Measurements from ENCODE around the gene PTPRS.
"Not testable (repeated sequence)": the region's sequence is repeated elsewhere in the genome, so short reads cannot be mapped to it uniquely, and the experiment has no call there.

The PTPRS gene

DNA sequence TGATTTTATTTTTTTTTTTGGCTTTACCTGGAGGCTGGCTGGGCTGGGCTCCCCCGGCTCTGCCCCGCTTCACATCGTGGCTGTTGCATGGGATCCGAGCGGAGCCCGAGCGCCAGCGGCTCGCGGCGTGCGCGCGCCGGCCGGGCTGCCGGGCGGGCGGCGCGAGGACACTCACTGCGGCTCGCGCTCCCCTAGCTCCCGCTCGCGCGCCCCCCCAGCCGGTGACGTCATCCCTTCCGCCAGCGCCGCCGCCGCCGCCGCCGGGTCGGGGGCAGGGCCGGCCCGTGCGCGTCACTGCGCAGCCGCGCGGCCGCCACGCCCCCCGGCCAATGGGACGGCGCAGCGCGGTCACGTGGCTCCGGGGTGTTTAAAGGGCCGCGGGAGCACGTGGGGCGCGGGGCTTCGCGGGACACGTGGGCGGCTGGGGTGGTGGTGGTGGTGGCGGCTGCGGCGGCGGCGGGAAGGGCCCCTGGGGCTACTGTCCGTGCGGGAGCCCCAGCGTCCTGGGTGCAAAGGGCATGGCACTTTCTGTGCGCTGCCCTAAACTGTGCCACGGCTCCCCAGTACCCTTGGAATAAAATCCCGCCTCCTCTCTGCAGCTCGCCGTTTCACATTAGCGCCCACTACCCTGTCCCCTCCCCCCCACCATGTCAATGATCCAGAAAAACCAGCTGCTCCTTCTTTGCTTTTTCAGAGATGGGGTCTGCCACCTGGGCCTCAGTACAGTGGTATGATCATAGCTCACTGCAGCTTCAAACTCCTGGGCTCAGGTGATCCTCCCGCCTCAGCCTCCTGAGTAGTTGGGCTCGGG, at the start of gene PTPRS:
PTPRS (minus strand) TSS at position 176 of the 811 bp plus-strand sequence. CDS start 54,672 bp downstream, outside the sequence.
- peak; percentile 67 for DNase-seq

DNA sequence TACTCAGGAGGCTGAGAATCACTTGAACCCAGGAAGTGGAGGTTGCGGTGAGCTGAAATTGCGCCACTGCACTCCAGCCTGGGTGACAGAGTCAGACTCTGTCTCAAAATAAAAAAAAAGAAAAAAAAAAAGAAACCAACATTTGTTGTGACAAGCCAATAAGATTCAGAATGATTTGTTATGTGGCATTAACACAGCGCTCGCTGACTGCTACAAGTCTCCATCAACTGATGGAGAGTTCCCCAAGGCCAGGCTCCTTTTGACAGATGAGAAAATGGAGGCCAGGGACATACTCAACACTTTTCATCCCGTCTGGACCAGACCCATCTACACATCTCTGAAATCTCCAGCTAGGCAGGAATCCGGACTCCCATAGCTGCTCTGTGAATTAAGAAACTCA, 48.7 kb upstream of the PTPRS start:
- DNase-seq, result no peak

DNA sequence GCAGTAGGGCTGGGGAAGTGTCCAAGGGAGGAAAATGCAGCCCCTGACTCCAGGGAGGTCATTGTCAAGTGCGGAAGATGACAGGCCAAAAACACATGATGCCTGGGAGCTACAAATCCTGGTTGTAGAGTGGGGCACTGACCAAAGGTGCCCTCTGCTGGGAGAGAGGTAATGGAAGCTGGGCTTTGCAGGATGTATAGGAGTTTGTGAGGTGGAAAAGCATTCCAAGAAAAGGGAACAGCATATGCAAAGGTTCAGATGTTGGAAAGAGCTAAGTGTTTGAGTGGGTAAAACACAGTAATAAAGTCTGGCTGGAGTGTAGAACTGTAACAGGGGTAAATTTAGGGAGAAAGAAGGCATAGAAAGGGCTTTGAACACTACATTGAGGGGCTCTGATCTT, 46.9 kb upstream of the PTPRS start:
- no peak for DNase-seq

DNA sequence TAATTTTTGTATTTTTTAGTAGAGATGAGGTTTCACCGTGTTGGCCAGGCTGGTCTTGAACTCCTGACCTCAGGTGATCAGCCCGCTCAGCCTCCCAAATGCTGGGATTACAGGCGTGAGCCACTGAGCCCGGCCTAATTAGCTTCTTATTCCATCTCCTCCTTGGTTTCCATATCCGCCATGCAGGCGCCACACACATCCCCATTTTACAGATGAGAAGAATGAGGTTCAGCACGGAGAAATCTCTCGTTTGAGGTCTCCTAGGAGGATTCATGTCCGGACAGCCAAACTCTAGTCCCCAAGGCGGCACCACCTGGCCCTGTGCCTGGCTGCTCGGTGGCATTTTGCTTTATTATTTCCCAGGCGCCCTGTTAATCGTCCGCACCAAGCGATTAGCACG, 46.2 kb upstream of the PTPRS start:
- no peak for DNase-seq

DNA sequence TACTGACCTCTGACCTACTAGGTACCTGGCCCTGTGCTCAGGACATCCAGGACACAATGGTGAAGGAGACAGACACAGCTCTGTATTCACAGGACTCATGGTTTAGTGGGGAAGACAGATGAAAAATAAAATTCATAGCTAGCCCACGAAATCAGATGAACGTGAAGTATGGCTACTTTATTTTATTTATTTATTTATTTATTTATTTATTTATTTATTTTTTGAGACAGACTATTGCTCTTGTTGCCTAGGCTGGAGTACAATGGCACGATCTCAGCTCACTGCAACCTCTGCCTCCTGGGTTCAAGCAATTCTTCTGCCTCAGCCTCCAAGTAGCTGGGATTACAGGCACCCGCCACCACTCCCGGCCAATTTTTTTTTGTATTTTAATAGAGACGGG, 40.6 kb upstream of the PTPRS start:
- not testable (repeated sequence) for DNase-seq

DNA sequence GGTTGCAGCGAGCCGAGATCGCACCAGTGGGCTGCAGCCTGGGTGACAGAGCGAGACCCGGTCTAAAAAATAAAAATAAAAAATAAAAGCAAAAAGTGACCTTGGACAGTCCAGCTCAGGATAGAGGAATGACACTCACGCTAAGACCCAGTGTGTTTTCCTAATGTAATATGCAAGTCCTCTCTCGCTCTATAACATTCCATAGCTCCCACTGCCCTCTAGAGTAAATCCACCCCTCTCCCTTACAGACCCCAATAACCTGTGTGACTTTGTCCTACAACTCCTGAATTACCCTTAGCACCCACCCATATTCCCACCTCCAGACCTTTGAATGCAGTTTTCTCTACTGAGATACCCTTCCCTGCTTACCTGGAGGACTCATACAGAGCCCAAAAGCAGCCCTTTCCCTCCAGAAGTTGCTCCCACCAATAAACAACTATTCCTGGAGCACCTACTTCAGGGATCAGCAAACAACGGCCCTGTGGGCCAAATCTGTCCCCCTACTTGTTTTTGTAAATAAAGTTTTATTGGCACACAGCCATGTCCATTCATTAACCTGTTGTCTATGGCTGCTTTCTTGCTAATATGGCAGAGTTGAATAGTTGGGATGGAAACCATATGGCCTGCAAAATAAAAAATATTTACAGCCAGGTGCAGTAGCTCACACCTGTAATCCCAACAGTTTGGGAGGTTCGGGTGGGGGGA, 39.8 kb upstream of the PTPRS start:
- no peak for DNase-seq

DNA sequence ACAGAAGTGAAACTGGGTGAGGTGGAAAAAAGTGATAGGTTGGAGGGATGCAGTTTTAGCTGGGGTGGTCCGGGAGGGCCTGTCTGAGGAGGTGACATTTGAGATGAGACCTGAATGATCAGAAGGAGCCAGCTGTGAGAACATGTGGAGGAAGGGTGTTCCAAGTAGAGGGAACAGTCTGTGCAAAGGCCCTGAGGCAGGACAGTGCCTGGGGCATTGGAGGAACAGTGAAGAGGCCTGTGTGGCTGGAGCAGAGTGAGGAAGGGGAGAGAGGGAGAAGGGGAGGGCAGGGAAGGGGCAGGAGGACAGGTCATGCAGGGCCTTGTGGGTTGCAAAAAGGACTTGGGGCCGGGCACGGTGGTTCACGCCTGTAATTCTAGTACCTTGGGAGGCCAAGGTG, 36.3 kb upstream of the PTPRS start:
- DNase-seq, result no peak

DNA sequence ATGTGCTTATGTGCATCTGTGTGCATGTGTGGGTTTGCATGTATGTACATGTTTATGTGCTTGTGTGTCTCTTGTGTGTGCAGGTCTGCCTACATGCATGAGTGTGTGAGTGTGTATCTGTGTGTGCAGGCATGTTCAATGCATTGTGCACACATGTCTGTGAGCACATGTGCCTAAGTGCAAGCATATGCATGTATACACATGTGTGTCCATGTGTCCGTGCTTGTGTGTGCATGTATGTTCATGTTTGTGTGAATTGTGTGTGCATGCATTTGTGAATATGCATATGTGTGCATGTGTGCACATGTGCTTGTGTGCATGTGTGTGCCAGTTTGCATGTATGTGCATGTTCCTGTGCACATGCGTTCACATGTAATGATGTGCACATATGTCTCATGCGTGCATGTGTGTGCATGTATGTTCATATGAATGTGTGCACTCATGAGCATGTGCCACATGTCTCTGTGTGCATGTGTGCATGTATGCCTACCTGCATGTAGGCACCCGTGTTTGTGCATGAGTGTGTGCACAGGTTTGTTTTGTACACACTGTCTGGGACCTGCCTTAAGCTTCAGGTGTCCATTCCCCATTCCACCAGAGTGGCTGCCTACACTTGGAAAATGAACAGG, 32.1 kb upstream of the PTPRS start:
- DNase-seq, result no peak

DNA sequence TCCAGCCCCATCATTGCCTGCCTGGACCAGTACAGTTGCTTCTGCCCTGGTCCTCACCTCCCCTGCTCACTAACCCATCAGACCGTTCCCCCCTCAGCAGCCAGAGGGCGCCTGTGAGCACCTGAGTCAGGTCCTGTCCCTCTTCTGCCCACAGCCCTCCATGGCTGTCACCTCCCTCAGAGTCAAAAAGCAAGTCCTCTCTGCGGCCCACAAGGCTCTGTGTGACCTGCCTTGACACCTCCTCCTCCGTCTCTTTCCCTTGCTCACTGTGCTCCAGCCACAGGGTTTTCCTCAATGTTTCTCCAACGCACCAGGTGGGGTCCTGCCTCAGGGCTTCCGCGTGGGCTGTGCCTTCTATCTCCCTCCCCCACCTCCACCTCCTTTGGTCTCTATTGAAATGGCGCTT, 29.4 kb upstream of the PTPRS start:
- no peak for DNase-seq

DNA sequence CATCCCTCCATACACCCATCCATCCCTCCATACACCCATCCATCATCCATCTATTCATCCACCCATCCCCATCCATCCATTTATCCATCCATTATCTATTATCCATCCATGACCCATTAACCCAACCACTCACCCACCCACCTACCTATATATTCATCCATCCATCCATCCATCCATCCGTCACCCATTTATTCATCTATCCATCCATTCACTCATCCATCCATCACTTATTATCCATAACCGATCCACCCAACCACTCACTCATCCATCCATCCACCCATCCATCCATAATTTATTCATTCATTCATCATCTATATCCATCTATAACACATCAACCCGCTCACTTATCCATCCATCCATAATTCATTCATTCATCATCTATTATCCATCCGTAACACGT, 28.7 kb upstream of the PTPRS start:
- no peak for DNase-seq

DNA sequence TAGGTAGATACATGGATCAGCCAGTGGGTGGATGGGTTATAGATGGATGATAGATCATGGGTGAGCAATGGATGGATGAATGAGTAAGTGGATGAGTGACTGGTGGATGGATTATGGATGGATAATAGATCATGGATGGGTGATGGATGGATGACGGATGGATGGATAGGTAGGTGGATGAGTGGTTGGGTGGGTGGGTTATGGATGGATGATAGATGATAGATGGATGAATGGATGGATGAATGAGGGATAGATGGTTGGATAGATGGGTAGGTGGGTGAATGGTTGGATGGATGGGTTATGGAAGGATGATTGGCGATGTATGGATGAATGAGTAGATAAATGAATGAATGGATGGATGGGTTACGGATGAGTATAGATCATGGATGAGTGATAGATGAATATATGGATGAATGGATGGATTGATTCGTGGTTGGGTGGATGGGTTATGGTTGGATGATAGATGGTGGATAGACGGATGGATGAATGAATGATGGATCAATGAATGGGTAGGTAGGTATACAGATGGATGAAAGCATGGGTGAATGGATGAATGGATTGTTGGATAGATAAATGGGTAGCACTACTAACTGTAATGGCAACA, 27.0 kb upstream of the PTPRS start:
- DNase-seq, result no peak

DNA sequence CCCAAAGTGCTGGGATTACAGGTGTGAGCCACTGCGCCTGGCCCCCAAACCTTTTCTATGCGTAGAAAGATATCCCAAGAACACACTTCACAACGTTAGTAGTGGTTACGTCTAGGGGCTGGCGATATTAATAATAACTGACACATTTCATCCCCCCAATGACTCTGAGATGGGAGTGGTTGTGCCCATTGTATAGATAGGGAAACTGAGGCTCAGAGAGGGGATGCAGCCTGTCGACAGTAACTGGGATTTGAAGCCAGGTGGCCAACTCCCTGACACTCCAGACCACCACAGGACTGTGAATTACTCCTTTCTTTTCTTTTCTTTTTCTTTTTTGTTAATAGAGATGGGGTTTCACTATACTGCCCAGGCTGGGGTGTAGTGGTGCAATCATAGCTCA, 25.3 kb upstream of the PTPRS start:
- no peak for DNase-seq

DNA sequence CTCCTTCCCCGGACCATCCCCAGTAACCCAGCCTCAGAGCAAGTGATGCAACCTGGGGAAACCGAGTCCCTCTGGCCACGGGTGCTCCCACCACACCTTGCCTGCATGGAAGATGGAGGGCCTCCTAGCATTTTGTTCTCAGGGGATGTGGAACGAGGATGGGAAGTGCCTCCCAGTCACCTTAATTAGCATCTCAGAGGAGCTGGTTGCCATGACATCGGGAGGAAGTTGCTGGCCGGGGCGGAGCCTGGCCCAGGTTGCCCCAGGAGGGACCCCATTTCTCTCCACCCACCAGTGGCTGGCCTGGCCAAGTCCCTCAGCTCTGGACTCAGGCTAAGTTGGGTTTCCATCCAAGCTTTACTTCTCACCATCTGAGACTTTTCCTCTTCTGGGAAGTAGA, 24.1 kb upstream of the PTPRS start:
- DNase-seq, result no peak

DNA sequence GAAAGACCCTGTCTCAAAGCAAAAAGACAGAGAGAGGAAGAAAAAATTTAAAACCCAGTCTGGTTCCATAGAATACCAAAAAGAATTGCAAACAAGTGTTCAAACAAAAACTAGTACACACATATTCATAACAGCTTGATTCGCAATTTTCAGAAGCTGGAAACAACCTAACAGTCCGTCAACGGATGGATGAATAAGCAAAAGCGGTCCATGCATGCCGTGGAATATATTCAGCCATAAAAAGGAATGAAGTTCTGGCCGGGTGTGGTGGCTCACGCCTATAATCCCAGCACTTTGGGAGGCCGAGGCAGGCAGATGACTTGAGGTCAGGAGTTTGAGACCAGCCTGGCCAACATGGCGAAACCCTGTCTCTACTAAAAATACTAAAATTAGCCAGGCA, 21.2 kb upstream of the PTPRS start:
- DNase-seq, result not testable (repeated sequence)

DNA sequence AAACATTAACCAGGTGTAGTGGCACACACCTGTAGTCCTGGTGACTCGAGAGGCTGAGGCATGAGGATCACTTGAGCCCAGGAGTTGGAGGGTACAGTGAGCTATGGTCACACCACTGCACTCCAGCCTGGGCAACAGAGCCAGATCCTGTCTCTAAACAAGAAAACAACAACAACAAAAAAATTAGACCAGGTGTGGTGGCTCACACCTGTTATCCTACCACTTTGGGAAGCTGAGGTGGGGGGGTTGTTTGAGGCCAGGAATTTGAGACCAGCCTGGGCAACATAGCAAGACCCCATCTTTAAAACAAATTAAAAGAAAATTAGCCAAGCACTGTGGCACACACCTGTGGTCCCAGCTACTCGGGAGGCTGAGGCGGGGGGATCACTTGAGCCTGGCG, 20.8 kb upstream of the PTPRS start:
- no peak for DNase-seq

DNA sequence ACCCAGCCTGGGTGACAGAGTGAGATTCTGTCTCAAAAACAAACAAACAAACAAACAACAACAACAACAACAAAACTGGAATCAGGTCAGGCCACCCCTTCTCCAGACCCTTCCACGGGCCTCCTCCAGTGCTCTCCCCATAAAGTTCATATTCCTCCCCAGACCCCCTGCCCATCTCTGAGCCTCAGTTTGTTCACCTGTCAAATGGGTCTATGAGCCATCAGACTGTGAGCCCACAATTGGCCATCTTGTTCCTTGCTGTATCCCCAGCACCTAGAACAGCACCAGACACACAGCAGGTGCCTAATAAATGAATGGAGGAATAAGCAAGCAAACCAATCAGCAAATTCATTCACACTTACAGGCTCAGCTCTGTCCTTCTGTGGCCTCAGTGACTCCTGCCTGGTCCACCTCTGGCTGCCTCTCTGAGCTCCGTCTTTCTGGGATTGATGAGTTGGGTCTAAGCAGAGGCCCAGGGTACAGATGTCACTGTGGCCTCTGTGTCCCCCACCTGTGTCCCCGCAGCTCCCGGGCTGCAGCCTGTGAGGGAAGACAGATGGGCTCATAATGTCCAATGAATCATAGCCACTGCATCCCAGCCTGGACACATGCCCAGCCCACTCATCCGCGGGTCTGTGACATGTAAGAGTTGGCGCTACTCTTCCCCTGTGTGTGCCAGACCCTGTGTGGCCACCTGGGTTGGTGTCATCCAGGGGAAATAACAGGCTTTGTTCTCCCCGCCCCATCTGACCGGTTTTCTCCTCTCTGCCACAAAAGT, 19.6 kb upstream of the PTPRS start:
- DNase-seq, result no peak

DNA sequence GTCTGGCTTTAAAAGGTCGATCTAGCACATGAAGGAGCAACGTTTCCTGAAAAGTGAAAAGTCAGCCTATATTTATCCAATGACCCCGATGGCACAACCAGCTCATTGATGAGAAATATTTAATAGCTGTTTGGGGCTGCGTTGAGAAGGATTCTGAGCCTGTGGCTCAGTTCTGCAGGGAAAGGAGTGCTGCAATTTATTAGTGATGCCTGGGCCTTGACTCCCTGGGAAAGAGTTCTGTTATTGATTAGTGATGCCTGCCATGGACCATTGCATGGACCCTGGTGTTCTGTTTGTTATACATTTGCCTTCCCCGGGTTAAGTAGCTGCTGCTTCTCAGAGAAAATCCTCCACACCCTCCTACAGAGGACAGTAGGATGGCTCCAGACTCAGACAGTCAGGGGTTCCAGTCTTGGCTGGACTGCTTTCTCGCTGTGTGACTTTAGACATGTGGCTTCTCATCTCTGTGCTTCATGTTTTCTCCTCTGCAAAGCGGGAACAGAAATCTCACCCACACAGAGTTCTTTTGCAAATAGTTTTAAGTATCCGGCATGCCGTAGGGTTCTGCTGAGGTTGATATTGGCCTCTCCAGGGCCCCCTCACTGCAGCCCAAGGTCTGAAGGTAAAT, 17.7 kb upstream of the PTPRS start:
- no peak for DNase-seq

DNA sequence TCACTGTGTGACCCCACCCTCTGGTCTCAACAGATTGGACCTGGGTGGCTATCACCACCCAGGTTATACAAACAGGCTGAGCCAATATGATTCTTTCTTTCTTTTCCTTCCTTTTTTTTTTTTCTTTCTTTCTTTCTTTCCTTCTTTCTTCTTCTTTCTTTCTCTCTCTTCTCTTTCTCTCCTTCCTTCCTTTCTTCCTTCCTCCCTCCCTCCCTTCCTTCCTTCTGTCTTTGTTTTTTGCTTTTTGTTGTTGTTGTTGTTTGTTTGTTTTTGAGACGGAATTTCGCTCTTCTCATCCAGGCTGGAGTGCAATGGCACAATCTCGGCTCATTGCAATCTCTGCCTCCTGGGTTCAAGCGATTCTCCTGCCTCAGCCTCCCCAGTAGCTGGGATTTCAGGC, 17.0 kb upstream of the PTPRS start:
- DNase-seq, result no peak

DNA sequence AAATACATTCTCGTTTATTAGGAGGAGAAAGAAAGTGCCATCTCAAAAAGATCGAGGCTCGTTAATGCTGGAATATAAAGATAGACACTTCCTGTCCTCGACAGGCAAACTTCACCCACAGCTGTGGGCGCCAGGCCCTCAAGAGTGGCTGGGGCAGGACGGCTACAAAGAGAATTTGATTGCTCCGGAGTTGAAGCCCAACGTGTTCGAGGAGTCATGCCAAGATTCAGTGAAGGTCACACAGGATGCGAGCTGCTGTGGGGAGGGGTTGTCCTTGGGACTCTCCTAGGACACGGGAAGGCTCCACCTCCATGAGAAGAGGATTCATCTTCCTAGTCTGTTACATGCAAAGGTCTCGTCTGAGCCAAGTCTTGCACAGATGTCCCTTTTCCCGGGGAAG, 16.3 kb upstream of the PTPRS start:
- no peak for DNase-seq

DNA sequence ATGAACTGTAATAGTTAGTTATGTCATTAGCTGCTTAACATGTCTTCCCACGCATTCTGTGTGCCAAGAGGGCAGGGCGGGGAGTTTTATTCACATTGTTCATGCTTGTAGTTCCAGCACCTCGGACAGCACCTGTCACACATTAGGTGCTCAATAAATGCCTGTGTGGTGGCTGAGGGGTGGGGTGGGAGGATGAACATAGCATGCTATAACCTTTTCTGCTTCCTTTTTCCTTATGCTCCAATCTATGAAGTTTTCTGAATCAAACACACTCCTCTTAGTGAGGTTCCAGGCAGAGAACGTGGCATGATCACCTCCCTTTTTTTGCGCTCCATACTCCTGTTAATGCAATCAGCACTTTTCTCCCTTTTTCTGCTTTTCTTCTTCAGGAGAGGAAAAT, 15.8 kb upstream of the PTPRS start:
- DNase-seq, result no peak

DNA sequence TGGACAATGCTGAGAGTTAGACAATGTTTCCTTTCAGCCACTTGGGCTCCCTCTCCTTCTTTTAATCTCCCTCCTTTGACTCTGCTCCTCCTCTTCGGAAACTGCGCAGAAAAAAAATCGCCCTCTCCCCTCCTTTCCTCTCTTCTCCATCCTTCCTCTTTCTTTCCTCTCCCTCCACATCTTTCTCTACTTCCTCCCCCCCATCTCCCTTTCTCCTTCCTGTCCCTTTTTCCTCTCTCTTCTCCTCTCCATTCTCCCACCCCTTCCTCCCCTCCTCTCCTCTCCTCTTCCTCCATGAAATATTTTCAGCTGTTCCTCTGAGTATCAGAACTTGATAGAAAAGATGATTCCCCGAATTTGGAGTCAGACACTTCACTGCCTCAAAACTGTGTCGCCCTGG, 15.1 kb upstream of the PTPRS start:
- DNase-seq, result no peak

DNA sequence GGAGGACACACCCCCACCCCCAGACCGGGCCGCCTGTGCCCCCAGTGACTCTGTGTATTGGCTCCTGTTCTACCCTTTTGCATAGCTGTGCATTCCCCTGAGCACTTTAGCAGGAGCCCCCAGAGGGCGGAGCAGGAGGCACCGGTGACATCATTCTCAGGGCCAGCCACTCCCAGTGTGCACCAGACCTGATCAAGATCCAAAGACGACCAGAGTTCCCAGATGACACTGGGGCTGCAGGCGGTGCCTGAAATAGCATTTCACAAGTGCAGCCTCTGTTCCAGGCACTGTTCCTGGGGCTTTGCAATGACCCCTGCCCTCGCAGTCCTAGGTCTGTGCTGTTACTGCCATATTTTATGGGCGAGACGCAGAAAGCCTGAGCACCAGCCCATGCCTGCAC, 14.5 kb upstream of the PTPRS start:
- DNase-seq, result no peak

Measured in NCI-H2107 (cell line).